Subcutaneous abdominal adipose tissue (tissue), 5 donors: ENCODE measurements around the gene STOX1.
"Not testable (repeated sequence)": the region's sequence is repeated elsewhere in the genome, so short reads cannot be mapped to it uniquely, and the experiment has no call there.

Source experiments
- H3K27ac ChIP-seq: one replicate; pipeline ENCODE4 v1.7.0; 2013; ENCODE audit warnings: low read depth, mild to moderate bottlenecking, inconsistent platforms, low read length, moderate library complexity
- H3K27me3 ChIP-seq, 5 donors: one replicate each; pipeline ENCODE4 v1.7.0; 2013; ENCODE audit warnings: low read length in 5 of 5, inconsistent platforms in 1 of 5; ENCODE audit not compliant: control insufficient read depth in 5 of 5, insufficient read depth in 4 of 5
- H3K36me3 ChIP-seq, 5 donors: one replicate each; pipeline ENCODE4 v1.7.0; 2013; ENCODE audit warnings: low read length in 5 of 5; ENCODE audit not compliant: control insufficient read depth in 5 of 5, insufficient read depth in 5 of 5
- H3K4me1 ChIP-seq, 5 donors: one replicate each; pipeline ENCODE4 v1.7.0; 2013; ENCODE audit warnings: low read length in 5 of 5, mild to moderate bottlenecking in 3 of 5, moderate library complexity in 1 of 5; ENCODE audit not compliant: control insufficient read depth in 5 of 5, insufficient read depth in 5 of 5
- H3K4me3 ChIP-seq, 5 donors: one replicate each; pipeline ENCODE4 v1.7.0; 2013; ENCODE audit warnings: low read length in 5 of 5, low read depth in 1 of 5
- H3K9ac ChIP-seq, 5 donors: one replicate each; pipeline ENCODE4 v1.7.0; 2013; ENCODE audit warnings: low read length in 5 of 5, mild to moderate bottlenecking in 4 of 5, moderate library complexity in 3 of 5
- H3K9me3 ChIP-seq, 5 donors: one replicate each; pipeline ENCODE4 v1.7.0; 2013; ENCODE audit warnings: low read length in 5 of 5; ENCODE audit not compliant: control insufficient read depth in 5 of 5
- donor health status: healthy.
- donor health status: healthy.
- donor health status: healthy.
- donor health status: healthy.
- donor health status: healthy.

The STOX1 gene

DNA sequence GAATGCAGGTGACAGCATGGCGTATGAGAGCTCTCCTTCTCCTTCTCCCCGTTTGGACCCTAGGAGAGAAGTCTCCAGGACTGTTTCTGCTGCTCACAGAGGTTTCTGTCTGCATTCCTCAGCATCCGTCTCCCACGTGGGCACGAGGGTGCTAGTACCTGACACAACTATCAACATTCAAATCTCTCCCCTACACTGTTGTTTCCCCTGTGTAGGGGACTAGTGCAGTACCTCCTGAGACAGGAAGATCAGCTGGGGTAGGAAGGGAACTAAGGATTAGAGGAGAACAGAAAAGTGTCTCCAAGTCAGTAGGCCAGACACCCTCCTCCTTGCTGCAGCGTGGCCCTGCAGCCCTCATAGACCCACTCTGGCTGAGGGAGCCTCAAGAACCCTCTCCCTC is 29.0 kb downstream of the STOX1 start:
- H3K4me3 ChIP-seq: no peak overlapping the region
- no peaks in the 10 kb centered on the region for H3K36me3 ChIP-seq
- H3K27ac ChIP-seq: no peak overlapping the region
- peaks cover 0 to 9% (median 6%) of the 10 kb centered on the region in 5 donors for H3K9me3 ChIP-seq
- H3K27me3 ChIP-seq: no peaks in the 10 kb centered on the region
- H3K4me1 ChIP-seq: no peaks in the 10 kb centered on the region
- H3K9ac ChIP-seq: no peak overlapping the region

- peaks cover 0 to 15% (median 10%) of the 10 kb centered on the region in 5 donors for H3K9me3 ChIP-seq
- H3K36me3 ChIP-seq: no peaks in the 10 kb centered on the region
- H3K27me3 ChIP-seq: no peaks in the 10 kb centered on the region
- no peaks in the 10 kb centered on the region for H3K4me1 ChIP-seq
- H3K27ac ChIP-seq: no peak overlapping the region
- H3K9ac ChIP-seq: no peak overlapping the region
- no peak overlapping the region for H3K4me3 ChIP-seq
Measured at GRCh38 chr10:68857005-68857404, 29.7 kb downstream of the STOX1 start.

GRCh38 chr10:68861253-68861652 is 33.9 kb downstream of the STOX1 start:
- no peak overlapping the region for H3K9ac ChIP-seq
- H3K4me3 ChIP-seq: peak overlapping the region in 1 of 5 donors; percentile 8
- H3K4me1 ChIP-seq: no peaks in the 10 kb centered on the region
- H3K27ac ChIP-seq: no peak overlapping the region
- no peaks in the 10 kb centered on the region for H3K36me3 ChIP-seq
- no peaks in the 10 kb centered on the region for H3K27me3 ChIP-seq
- H3K9me3 ChIP-seq: peaks cover 0 to 22% (median 11%) of the 10 kb centered on the region in 5 donors

- peaks cover 0 to 11% (median 4%) of the 10 kb centered on the region in 5 donors for H3K4me1 ChIP-seq
- H3K27me3 ChIP-seq: no peaks in the 10 kb centered on the region
- no peaks in the 10 kb centered on the region for H3K36me3 ChIP-seq
- peaks cover 0 to 29% (median 11%) of the 10 kb centered on the region in 5 donors for H3K9me3 ChIP-seq
- H3K9ac ChIP-seq: no peak overlapping the region
- H3K4me3 ChIP-seq: no peak overlapping the region
- H3K27ac ChIP-seq: no peak overlapping the region
Measured at GRCh38 chr10:68864611-68865010, 37.3 kb downstream of the STOX1 start.

- not testable (repeated sequence) for H3K36me3 ChIP-seq, H3K27me3 ChIP-seq, H3K9ac ChIP-seq, H3K4me3 ChIP-seq, H3K9me3 ChIP-seq
- H3K4me1 ChIP-seq: peaks cover 2 to 32% (median 23%) of the 10 kb centered on the region in 5 donors
- peak overlapping the region; percentile 46 for H3K27ac ChIP-seq
Measured at GRCh38 chr10:68868173-68868572, 40.8 kb downstream of the STOX1 start.

DNA sequence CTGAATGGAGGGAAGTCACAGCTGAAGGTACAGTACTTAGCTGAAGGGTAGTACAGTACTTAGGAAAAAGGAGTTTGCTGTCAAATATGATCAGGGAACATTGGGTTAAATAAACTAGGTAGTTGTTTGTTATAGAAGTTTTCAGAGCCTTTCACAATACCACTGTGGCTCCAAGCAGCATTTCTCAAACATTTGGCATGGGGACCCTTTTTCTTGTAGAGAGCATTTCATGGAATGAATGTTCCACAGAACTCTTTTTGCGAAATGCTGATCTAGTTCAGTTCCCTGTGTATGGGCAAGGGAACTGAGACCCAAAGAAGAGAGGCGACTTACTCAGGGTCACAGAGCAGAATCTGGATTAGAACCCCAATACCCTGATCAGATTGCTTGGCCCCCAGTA is 42.3 kb downstream of the STOX1 start:
- Histone ChIP-seq H3K9me3 (peaks cover 0 to 6% (median 0%) of the 10 kb centered on the region in 5 donors), H3K4me3 (no peak overlapping the region), H3K36me3 (no peaks in the 10 kb centered on the region), H3K4me1 (peaks cover 2 to 32% (median 23%) of the 10 kb centered on the region in 5 donors), H3K27me3 (no peaks in the 10 kb centered on the region), H3K9ac (peak overlapping the region in 2 of 5 donors; percentile 43 to 55), H3K27ac (peak overlapping the region; percentile 98)

- H3K27me3 ChIP-seq: no peaks in the 10 kb centered on the region
- H3K9me3 ChIP-seq: peaks cover 0 to 6% (median 0%) of the 10 kb centered on the region in 5 donors
- peaks cover 2 to 32% (median 23%) of the 10 kb centered on the region in 5 donors for H3K4me1 ChIP-seq
- H3K9ac ChIP-seq: peak overlapping the region in 2 of 5 donors; percentile 28 to 55
- peak overlapping the region; percentile 98 for H3K27ac ChIP-seq
- H3K4me3 ChIP-seq: no peak overlapping the region
- no peaks in the 10 kb centered on the region for H3K36me3 ChIP-seq
Measured at GRCh38 chr10:68870061-68870460, 42.7 kb downstream of the STOX1 start.

DNA sequence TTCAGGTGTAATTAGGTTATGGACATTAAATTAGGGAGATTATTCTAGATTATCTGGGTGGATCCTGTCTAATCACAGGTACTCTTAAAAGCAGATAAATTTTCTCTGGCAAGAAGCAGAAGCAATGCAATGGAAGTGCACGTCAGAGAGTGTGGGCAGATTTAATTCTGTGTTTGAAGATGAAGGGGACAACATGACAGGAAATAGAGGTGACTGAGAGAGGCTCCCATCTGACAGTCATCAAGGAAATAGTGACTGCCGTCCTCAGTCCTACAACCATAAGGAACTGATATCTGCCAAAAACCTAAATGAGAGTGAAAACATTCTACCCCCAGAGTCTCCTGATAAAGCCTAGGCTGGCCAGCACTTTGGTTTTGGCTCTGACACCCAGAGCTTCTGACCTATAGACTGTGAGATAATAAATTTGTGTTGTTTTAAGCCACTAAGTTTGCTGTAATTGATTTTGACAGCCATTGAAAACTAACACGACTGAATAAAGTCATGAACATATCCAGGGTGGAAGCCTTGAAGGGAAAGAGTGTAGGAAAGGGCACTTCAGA is 43.3 kb downstream of the STOX1 start:
- H3K4me1 ChIP-seq: peaks cover 2 to 32% (median 23%) of the 10 kb centered on the region in 5 donors
- H3K27me3 ChIP-seq: no peaks in the 10 kb centered on the region
- no peak overlapping the region for H3K4me3 ChIP-seq
- H3K27ac ChIP-seq: peak overlapping the region; percentile 98
- H3K36me3 ChIP-seq: no peaks in the 10 kb centered on the region
- peak overlapping the region in 3 of 5 donors; percentile 5 to 55 (median 28) for H3K9ac ChIP-seq
- H3K9me3 ChIP-seq: peaks cover 0 to 6% (median 0%) of the 10 kb centered on the region in 5 donors

DNA sequence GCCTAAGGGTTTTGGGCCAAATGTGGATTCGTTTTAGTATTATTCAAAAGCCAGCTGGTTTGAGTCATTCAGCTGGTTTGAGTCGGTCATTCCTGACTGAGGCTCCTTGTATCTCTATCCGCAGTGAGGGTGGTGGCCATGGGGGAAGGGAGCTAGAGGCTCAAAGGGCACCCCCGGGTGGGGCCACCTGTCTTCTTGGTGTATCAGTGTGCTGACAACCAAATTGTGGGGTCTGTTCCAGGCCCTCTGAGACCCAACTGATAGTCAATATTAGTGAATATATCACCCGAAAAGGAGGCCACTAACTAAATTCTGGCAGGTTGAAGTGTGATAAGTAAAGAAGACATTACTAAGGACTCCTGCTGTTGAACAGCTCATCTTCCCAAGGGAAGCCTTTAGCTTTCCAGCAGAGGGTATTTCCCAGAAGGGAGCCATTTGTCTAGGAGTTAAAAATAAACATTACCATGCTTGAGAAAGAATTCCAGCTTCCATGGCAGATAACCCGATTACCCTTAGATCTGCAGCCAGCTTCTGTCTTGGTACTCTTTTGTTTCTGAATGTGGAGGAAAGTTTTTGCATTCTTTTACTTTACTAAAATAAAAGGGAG is 43.9 kb downstream of the STOX1 start:
- peak overlapping the region; percentile 98 for H3K27ac ChIP-seq
- peaks cover 0 to 6% (median 0%) of the 10 kb centered on the region in 5 donors for H3K9me3 ChIP-seq
- H3K36me3 ChIP-seq: no peaks in the 10 kb centered on the region
- H3K27me3 ChIP-seq: no peaks in the 10 kb centered on the region
- no peak overlapping the region for H3K4me3 ChIP-seq
- H3K4me1 ChIP-seq: peaks cover 2 to 32% (median 23%) of the 10 kb centered on the region in 5 donors
- H3K9ac ChIP-seq: peak overlapping the region in 3 of 5 donors; percentile 5 to 55 (median 28)

DNA sequence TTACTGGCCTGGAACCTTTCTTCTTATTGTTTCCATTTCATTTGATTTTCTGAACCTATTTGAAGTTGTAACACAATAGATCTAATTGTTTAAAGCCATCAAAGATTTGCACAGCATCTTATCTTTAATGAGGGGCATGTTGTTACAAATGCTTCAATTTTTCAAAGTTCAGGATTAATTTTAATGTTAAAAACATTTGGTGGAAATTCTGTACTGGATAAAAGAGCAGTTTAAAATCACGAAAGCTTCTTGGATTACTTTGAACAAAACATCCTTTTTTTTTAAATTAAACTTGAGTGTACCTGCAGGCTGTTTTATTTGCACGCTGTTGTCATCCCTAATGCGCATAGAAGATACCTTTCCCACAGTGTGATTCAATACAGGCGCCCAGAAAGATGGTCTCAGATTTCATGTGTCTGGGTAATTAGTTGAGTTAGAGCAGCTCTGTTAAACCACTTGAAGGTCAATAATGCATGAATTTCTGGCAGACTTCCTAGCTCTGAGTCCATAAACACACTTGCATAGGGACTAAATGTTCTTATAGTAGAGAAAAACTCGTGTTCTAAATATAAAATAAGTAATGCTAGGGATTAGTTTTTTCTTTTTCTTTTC is 44.5 kb downstream of the STOX1 start:
- peaks cover 3 to 37% (median 29%) of the 10 kb centered on the region in 5 donors for H3K4me1 ChIP-seq
- H3K36me3 ChIP-seq: no peaks in the 10 kb centered on the region
- peak overlapping the region in 1 of 5 donors; percentile 32 for H3K9ac ChIP-seq
- H3K27ac ChIP-seq: peak overlapping the region; percentile 98
- no peak overlapping the region for H3K4me3 ChIP-seq
- peaks cover 0 to 6% (median 0%) of the 10 kb centered on the region in 5 donors for H3K9me3 ChIP-seq
- H3K27me3 ChIP-seq: no peaks in the 10 kb centered on the region
